ENCODE measurements around the gene LAMTOR3. TPM values are rescaled to one million over a fixed set of nuclear protein-coding genes. Genes with fewer than 3 reads are reported as not detected.

Gene LAMTOR3
- total RNA-seq, 5 donors from 2014 or later (not counting 1 experiment from before 2014, with no cell fraction given), result 17.5 to 25.0 (median 19.4) TPM

DNA sequence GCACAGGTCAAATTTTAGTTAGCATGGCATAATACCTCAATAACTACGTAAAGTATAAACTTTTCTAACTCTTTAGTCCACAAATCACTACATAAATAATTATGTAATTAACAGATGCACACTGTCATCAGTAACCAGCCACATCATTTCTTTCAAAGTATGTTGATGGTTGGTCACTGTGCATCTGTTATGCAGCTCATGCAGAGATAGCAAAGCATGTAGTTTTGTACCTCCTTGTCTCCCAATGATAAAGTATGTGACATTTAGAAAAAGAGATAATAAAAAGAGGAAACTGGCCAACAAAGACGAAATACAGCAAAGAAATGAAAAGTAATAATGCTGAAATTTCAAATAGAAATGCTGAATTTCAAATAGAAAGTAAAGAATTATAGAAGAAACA, 2.9 kb downstream of the LAMTOR3 start:
- no peak overlapping the region for H3K4me3 ChIP-seq (ENCODE audit: control insufficient read depth in 1 of 2, extremely low read depth in 1 of 2, low read length in 1 of 2)
- H3K27me3 ChIP-seq (replicated peaks in 1 of 2; ENCODE audit: control insufficient read depth in 2 of 2, extremely low read depth in 1 of 2, insufficient read depth in 2 of 2, low read length in 1 of 2), result no peaks in the 10 kb centered on the region
- 100% methylated on average over 1 of the region's 2 CpGs for WGBS (ENCODE audit: insufficient coverage)
- peaks cover 44 to 60% (median 56%) of the 10 kb centered on the region in 3 donors for H3K4me1 Mint-ChIP-seq
- peaks cover 21% of the 10 kb centered on the region for H3K36me3 Mint-ChIP-seq
- no peak overlapping the region for H3K27ac ChIP-seq (ENCODE audit: low read length)
- no peak overlapping the region for H3K27ac Mint-ChIP-seq
- H3K4me3 Mint-ChIP-seq, result peak overlapping the region; percentile 3 to 17 (median 4)
- no peaks in the 10 kb centered on the region for H3K27me3 Mint-ChIP-seq
- ChIA-PET POLR2A (interaction anchor here in 1 of 2 donors (0.6 kb wide), 1 partner anchor 202 kb away, joined by 3 read pairs; no protein-coding TSS in a partner anchor), CTCF (no interaction called here)
- no peaks in the 10 kb centered on the region for H3K9me3 ChIP-seq
- no peaks in the 10 kb centered on the region for H3K9me3 Mint-ChIP-seq
- peaks cover 0 to 19% of the 10 kb centered on the region in 2 donors for H3K36me3 ChIP-seq (ENCODE audit: control insufficient read depth in 2 of 2, extremely low read depth in 1 of 2, insufficient read depth in 1 of 2, low read length in 1 of 2)
- DNase-seq, result no peak
- ATAC-seq (replicated peaks in 1 of 4), result no peak
- peaks cover 17 to 25% of the 10 kb centered on the region in 2 experiments for H3K4me1 ChIP-seq (ENCODE audit: control insufficient read depth in 1 of 2, extremely low read depth in 1 of 2, insufficient read depth in 2 of 2, low read length in 2 of 2)

- Mint-ChIP-seq H3K27ac (peak overlapping the region in 1 of 2 donors; percentile 34), H3K9me3 (no peaks in the 10 kb centered on the region), H3K4me1 (peaks cover 20 to 39% (median 32%) of the 10 kb centered on the region in 3 donors), H3K36me3 (peaks cover 21% of the 10 kb centered on the region), H3K27me3 (no peaks in the 10 kb centered on the region), H3K4me3 (no peak overlapping the region)
- Histone ChIP-seq H3K9me3 (no peaks in the 10 kb centered on the region), H3K27me3 (replicated peaks in 1 of 2; ENCODE audit: control insufficient read depth in 2 of 2, extremely low read depth in 1 of 2, insufficient read depth in 2 of 2, low read length in 1 of 2) (no peaks in the 10 kb centered on the region), H3K4me1 (ENCODE audit: control insufficient read depth in 1 of 2, extremely low read depth in 1 of 2, insufficient read depth in 2 of 2, low read length in 2 of 2) (peaks cover 3 to 4% of the 10 kb centered on the region in 2 experiments), H3K36me3 (ENCODE audit: control insufficient read depth in 2 of 2, extremely low read depth in 1 of 2, insufficient read depth in 1 of 2, low read length in 1 of 2) (peaks cover 0 to 33% of the 10 kb centered on the region in 2 donors), H3K4me3 (ENCODE audit: control insufficient read depth in 1 of 2, extremely low read depth in 1 of 2, low read length in 1 of 2) (no peak overlapping the region), H3K27ac (ENCODE audit: low read length) (no peak overlapping the region)
- ATAC-seq (replicated peaks in 1 of 4) (no peak), DNase-seq (no peak)
- POLR2A ChIA-PET, result no interaction called here
- 92% methylated on average over 3 of the region's 5 CpGs for WGBS (ENCODE audit: insufficient coverage)
- CTCF ChIA-PET, result interaction anchor here (0.6 to 0.9 kb wide), 3 partner anchors 76 to 1006 kb away, joined by 3 to 4 read pairs (median 4); no protein-coding TSS in a partner anchor
These were observed 6.4 kb downstream of the LAMTOR3 start for GRCh38 chr4:99887837-99888236.

GRCh38 chr4:99886146-99886545, 8.1 kb downstream of the LAMTOR3 start:
- Mint-ChIP-seq H3K4me1 (peaks cover 6 to 26% (median 21%) of the 10 kb centered on the region in 3 donors), H3K36me3 (peaks cover 22% of the 10 kb centered on the region), H3K27me3 (no peaks in the 10 kb centered on the region), H3K27ac (no peak overlapping the region), H3K4me3 (no peak overlapping the region), H3K9me3 (no peaks in the 10 kb centered on the region)
- Histone ChIP-seq H3K4me3 (ENCODE audit: control insufficient read depth in 1 of 2, extremely low read depth in 1 of 2, low read length in 1 of 2) (no peak overlapping the region), H3K27me3 (replicated peaks in 1 of 2; ENCODE audit: control insufficient read depth in 2 of 2, extremely low read depth in 1 of 2, insufficient read depth in 2 of 2, low read length in 1 of 2) (no peaks in the 10 kb centered on the region), H3K9me3 (no peaks in the 10 kb centered on the region), H3K4me1 (ENCODE audit: control insufficient read depth in 1 of 2, extremely low read depth in 1 of 2, insufficient read depth in 2 of 2, low read length in 2 of 2) (no peaks in the 10 kb centered on the region), H3K36me3 (ENCODE audit: control insufficient read depth in 2 of 2, extremely low read depth in 1 of 2, insufficient read depth in 1 of 2, low read length in 1 of 2) (peaks cover 0 to 37% of the 10 kb centered on the region in 2 donors), H3K27ac (ENCODE audit: low read length) (no peak overlapping the region)
- ATAC-seq (replicated peaks in 1 of 4) (no peak), DNase-seq (no peak)
- no CpG with 5 or more reads among the region's 4 CpGs for WGBS (ENCODE audit: insufficient coverage)
- POLR2A ChIA-PET, result no interaction called here
- CTCF ChIA-PET, result interaction anchor here (0.6 to 1.5 kb wide), 8 partner anchors 56 to 425 kb away, joined by 3 to 7 read pairs (median 4); partner anchors contain the start of gene TRMT10A (in 1 of the 2)

DNA sequence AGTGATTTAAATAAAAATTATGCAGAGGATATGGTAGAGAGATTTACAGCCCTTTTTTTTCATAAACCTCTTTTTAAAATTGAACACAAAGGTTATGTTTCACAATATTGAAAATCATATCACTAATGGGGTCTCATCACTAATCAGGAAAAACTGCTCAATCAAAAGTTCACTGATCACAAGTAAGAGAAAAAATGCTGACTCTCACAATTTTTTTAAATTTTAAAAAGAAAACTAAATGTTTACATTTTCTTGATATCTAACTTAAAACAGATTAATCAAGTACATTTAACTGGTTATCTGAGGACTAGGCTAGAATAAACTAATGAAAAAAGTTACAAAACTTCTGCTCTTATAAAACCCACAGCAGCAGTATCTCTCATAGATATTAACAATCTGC, 8.5 kb downstream of the LAMTOR3 start:
- Histone ChIP-seq H3K9me3 (no peaks in the 10 kb centered on the region), H3K36me3 (ENCODE audit: control insufficient read depth in 2 of 2, extremely low read depth in 1 of 2, insufficient read depth in 1 of 2, low read length in 1 of 2) (peaks cover 0 to 40% of the 10 kb centered on the region in 2 donors), H3K27ac (ENCODE audit: low read length) (no peak overlapping the region), H3K4me1 (ENCODE audit: control insufficient read depth in 1 of 2, extremely low read depth in 1 of 2, insufficient read depth in 2 of 2, low read length in 2 of 2) (no peaks in the 10 kb centered on the region), H3K27me3 (replicated peaks in 1 of 2; ENCODE audit: control insufficient read depth in 2 of 2, extremely low read depth in 1 of 2, insufficient read depth in 2 of 2, low read length in 1 of 2) (no peaks in the 10 kb centered on the region), H3K4me3 (ENCODE audit: control insufficient read depth in 1 of 2, extremely low read depth in 1 of 2, low read length in 1 of 2) (no peak overlapping the region)
- no peaks in the 10 kb centered on the region for H3K9me3 Mint-ChIP-seq
- H3K27me3 Mint-ChIP-seq, result no peaks in the 10 kb centered on the region
- H3K4me1 Mint-ChIP-seq, result peaks cover 2 to 21% (median 16%) of the 10 kb centered on the region in 3 donors
- peaks cover 20% of the 10 kb centered on the region for H3K36me3 Mint-ChIP-seq
- ATAC-seq (replicated peaks in 1 of 4) (no peak), DNase-seq (no peak)
- no peak overlapping the region for H3K27ac Mint-ChIP-seq
- ChIA-PET POLR2A (no interaction called here), CTCF (interaction anchor here (0.6 to 1.5 kb wide), 9 partner anchors 62 to 1784 kb away, joined by 3 to 17 read pairs (median 5); partner anchors contain the start of genes H2AZ1 (in 1 of the 2) and TRMT10A (in 1 of the 2))
- H3K4me3 Mint-ChIP-seq, result no peak overlapping the region

DNA sequence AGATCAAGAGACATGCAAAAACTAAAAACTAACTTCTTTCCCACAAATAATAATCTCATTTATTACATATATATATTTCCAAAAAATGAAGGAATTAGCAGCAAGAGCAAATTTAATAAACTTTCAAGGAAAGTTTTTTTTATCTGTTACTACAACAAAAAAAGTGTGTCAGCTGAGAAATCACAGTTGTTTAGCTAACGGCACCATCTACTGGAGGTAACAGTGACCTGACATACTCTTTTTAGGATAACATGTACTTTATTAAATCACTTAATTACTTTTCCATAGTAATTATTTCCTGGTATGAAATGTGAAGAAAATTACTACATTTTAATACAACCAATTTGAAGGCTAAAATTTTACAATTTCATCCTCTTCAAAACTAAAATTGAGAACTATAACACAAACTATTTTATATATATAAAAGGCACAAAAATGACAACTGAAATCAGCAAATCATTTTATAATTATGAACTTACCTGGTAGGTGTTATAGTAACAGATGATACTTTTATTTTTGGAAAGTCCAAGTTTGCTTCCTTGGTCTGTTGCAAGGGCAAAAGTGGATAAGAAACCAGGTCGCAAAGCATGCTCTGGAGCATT, 9.1 kb downstream of the LAMTOR3 start:
- ATAC-seq (replicated peaks in 1 of 4) (peak in 1 of 4 experiments; percentile 64), DNase-seq (peak in 19 of 35 experiments; percentile 2 to 73 (median 21))
- Mint-ChIP-seq H3K4me1 (peaks cover 0 to 16% (median 12%) of the 10 kb centered on the region in 3 donors), H3K27me3 (no peaks in the 10 kb centered on the region), H3K4me3 (no peak overlapping the region), H3K36me3 (peaks cover 25% of the 10 kb centered on the region), H3K9me3 (no peaks in the 10 kb centered on the region), H3K27ac (no peak overlapping the region)
- ChIA-PET POLR2A (interaction anchor here (0.5 to 0.7 kb wide), 3 partner anchors 66 to 1675 kb away, joined by 3 read pairs; no protein-coding TSS in a partner anchor), CTCF (interaction anchor here (0.5 to 1.5 kb wide), 18 partner anchors 9 to 1784 kb away, joined by 3 to 17 read pairs (median 4); partner anchors contain the start of genes H2AZ1 (in 1 of the 2) and LAMTOR3 (in 1 of the 2))
- Histone ChIP-seq H3K27ac (ENCODE audit: low read length) (no peak overlapping the region), H3K27me3 (replicated peaks in 1 of 2; ENCODE audit: control insufficient read depth in 2 of 2, extremely low read depth in 1 of 2, insufficient read depth in 2 of 2, low read length in 1 of 2) (no peaks in the 10 kb centered on the region), H3K36me3 (ENCODE audit: control insufficient read depth in 2 of 2, extremely low read depth in 1 of 2, insufficient read depth in 1 of 2, low read length in 1 of 2) (peaks cover 0 to 45% of the 10 kb centered on the region in 2 donors), H3K4me3 (ENCODE audit: control insufficient read depth in 1 of 2, extremely low read depth in 1 of 2, low read length in 1 of 2) (no peak overlapping the region), H3K4me1 (ENCODE audit: control insufficient read depth in 1 of 2, extremely low read depth in 1 of 2, insufficient read depth in 2 of 2, low read length in 2 of 2) (no peaks in the 10 kb centered on the region), H3K9me3 (no peaks in the 10 kb centered on the region)
- WGBS (ENCODE audit: insufficient coverage), result no CpG with 5 or more reads among the region's 2 CpGs

GRCh38 chr4:99879458-99879857, 14.8 kb downstream of the LAMTOR3 start:
- Histone ChIP-seq H3K27me3 (replicated peaks in 1 of 2; ENCODE audit: control insufficient read depth in 2 of 2, extremely low read depth in 1 of 2, insufficient read depth in 2 of 2, low read length in 1 of 2) (no peaks in the 10 kb centered on the region), H3K4me3 (ENCODE audit: control insufficient read depth in 1 of 2, extremely low read depth in 1 of 2, low read length in 1 of 2) (no peak overlapping the region), H3K36me3 (ENCODE audit: control insufficient read depth in 2 of 2, extremely low read depth in 1 of 2, insufficient read depth in 1 of 2, low read length in 1 of 2) (peaks cover 0 to 38% of the 10 kb centered on the region in 2 donors), H3K27ac (ENCODE audit: low read length) (no peak overlapping the region), H3K9me3 (no peaks in the 10 kb centered on the region), H3K4me1 (ENCODE audit: control insufficient read depth in 1 of 2, extremely low read depth in 1 of 2, insufficient read depth in 2 of 2, low read length in 2 of 2) (no peaks in the 10 kb centered on the region)
- H3K27ac Mint-ChIP-seq, result no peak overlapping the region
- DNase-seq (no peak), ATAC-seq (replicated peaks in 1 of 4) (no peak)
- WGBS (ENCODE audit: insufficient coverage), result no CpG with 5 or more reads among the region's 3 CpGs
- H3K27me3 Mint-ChIP-seq, result no peaks in the 10 kb centered on the region
- H3K4me1 Mint-ChIP-seq, result no peaks in the 10 kb centered on the region
- ChIA-PET CTCF (interaction anchor here in 1 of 2 donors (0.9 to 1.4 kb wide), 2 partner anchors 68 to 72 kb away, joined by 3 to 4 read pairs; no protein-coding TSS in a partner anchor), POLR2A (no interaction called here)
- H3K9me3 Mint-ChIP-seq, result no peaks in the 10 kb centered on the region
- peaks cover 23% of the 10 kb centered on the region for H3K36me3 Mint-ChIP-seq
- no peak overlapping the region for H3K4me3 Mint-ChIP-seq
